DMS79 treated with DMSO at 0.1 percent for 48 hours (cell line): ENCODE measurements around the gene SMAD2.
"Not testable (repeated sequence)": the region's sequence is repeated elsewhere in the genome, so short reads cannot be mapped to it uniquely, and the experiment has no call there.

Experiments
- DNase-seq: peaks from one replicate; lab custom pipeline; 2025; lab: John Stamatoyannopoulos, UW

Gene SMAD2

DNA sequence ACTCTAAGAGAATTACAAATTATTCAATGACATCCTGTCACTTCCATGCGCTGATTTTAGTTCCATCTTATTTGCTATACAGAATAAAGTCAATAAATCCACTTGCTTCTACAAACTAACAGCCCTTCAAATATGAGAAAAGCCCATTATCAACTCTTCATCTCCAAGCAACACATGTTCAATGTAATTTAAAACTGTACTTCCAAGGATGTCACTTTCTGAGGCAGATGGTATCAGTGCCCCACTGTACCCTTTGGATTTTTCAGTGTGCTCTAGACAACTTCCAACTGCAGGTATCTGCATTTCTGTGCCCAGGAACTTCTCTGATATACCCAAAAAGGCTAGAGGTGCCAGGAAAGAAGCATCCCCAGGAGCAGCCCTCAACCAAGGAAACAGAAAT, 87.6 kb downstream of the SMAD2 start:
- DNase-seq: no peak

DNA sequence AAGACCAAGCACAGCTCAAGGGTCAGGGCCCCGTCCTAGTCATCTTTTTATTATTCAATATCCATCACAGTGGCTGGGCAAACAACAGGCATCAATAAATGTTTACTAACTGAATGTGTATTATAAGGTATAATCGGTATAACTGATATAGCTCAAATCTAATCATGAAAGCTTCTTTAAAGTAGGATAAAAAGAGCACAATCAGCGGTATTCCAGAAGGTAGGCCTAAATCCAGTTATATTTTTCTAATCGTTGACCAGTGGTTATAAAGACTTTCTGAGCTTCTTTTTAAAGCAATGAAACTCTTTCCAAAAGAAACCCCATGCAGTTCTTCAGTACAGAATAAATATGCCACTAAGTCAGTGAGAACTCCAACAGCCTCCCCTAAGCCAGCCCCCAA, 92.1 kb downstream of the SMAD2 start:
- no peak for DNase-seq

DNA sequence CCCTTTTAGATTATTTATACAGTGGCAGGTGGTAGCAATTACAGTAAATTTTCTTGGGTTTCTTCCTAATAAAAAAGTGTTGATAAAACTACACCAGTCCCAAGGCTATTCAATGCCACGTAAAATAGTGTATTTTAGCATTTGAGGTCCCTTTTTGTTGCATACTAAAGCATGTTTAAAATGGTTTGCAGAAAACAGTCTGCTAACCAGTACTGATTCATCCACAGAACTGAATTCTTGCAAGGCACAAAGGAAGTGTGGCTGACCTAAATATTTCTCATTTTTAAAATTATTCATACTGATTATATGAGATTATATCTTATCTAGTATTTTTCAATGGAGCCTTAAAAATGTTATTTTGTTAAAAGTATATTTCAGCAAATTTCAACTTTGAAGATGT, 98.1 kb downstream of the SMAD2 start:
- no peak for DNase-seq

DNA sequence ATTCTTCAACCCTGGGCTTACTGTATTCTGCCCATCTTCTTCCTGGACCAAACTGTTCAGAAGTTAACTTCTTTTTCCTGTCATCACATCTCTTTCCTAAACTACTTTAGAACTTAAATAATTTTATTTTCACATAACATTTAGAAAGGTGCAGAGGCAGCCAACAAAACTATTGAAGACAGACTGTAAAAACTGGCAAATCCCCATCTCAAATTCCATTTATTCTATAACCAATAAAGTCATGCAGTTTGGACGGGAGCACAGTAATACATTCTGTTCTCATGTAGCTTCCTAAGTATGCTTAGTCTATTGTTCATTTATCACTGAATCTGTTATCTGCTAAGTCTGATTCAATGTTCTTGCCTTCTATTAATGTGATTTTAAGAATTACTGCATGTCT, 99.1 kb downstream of the SMAD2 start:
- DNase-seq: no peak

DNA sequence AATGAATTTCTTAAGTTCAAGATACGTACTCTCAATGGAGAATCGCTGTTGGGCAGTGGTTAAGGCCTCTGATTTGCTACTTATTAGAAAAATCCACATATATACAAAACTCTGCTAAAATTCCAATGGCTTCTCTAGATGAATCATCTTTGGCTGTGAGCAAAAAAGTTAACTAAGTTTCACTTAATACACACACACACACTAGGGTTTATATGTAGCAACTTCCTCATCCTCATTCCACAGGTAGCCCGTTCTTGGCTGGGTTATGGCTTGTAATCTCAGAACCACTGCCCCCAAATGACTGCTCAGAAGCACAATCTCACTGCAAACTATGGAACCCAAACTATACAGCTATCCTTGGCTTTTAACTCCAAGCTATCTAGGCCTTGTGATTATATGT, 99.7 kb downstream of the SMAD2 start:
- DNase-seq: no peak

DNA sequence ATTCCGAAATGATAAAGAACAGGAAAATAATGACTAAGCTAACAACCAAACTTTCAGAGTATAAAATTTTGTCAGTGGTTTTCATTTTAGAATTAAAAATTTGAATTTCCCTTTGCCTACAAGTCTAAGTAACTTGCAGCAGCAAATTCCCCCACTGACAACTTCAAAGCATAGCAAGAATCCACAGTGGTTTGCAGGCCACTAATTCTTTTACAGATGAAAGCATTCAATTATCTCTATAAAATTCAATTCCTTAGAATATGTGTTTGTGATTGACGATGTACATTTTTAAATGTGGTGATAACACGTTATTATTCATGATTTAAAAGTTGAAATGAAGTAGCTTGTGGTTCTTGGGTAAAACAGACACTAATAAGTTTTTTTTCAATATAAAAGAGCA, 100.6 kb downstream of the SMAD2 start:
- DNase-seq: no peak

DNA sequence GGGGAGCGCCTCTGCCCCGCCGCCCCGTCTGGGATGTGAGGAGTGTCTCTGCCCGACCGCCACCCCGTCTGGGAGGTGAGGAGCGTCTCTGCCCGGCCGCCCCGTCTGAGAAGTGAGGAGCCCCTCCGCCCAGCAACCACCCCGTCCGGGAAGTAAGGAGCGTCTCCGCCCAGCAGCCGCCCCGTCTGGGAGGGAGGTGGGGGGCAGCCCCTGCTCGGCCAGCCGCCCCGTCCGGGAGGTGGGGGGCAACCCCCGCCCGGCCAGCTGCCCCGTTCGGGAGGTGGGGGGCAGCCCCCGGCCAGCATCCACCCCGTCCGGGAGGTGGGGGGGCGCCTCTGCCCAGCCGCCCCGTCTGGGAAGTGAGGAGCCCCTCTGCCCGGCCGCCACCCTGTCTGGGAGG, 102.4 kb downstream of the SMAD2 start:
- not testable (repeated sequence) for DNase-seq

DNA sequence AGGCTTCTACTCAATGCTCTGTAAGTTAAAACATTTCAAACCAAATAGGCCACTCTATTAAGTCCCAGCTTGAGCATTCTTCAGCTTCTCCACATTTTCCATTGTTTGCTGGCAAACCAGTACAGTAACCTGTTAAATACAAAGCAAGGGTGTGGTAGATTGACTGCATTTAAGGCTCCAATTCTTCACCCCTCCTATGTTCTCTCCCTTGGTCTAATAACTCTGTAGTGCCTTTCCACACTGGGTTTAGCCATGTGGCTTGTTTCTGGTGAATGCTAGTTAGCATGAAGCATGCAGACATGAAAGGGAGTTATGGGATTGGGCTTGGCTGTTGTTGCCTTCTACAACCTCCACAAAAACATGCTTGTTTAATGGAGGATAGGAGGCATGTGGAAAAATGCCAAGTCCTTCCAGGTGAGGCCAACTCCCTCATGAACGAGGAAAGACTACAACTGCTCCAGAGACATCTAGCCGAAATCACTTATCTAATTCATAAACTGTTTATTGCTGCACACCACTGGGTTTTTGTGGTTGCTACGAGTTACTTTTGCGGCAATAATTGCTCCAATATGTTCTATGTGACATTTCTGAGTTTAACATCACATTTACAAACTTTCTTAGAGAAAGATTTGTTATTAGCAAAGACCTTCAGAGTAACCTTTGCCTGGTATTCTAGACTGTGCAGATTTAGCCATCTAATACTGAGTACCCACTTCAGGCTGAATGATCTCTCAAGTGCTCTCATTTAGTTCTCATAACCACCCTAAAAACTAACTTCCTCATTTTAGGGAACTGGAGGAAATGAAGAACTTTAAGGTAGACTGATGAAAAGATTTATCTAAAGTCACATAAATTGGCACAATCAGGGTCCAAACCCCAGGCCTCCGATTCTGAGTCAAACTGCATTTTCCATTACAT, 104.0 kb downstream of the SMAD2 start:
- peak; percentile 93 for DNase-seq

DNA sequence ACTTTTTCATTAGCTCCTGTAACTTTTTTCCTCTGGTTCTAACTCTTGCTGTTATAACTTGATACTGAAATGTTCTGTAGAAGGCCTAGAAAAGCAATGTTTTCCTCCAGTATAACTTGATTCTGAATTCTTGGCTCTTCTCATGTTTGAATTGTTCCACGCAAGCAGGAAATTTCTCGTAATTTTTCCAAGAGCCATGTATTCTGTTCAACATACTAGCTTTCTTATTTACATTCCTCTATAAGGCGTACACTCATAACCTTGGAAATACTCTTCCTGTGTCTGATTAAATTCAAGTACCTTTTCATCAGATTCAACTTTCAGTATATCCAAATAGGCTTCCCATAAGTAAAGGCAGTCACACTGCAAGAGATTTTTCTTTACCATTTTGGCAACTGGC, 109.1 kb downstream of the SMAD2 start:
- no peak for DNase-seq

DNA sequence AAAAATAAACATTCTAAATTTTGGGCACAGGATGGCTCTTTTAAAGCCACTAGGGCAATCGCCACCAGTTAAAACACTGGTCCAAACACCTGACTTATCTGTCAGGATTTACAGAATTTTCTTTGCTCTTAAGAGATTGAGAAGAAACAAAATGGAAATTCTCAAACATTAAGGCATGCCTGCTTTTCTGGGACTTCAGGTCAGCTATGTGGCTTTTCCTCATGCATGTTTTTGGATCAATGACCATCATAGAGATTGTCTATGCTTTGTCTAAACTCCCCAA, 112.7 kb downstream of the SMAD2 start:
- DNase-seq: no peak

DNA sequence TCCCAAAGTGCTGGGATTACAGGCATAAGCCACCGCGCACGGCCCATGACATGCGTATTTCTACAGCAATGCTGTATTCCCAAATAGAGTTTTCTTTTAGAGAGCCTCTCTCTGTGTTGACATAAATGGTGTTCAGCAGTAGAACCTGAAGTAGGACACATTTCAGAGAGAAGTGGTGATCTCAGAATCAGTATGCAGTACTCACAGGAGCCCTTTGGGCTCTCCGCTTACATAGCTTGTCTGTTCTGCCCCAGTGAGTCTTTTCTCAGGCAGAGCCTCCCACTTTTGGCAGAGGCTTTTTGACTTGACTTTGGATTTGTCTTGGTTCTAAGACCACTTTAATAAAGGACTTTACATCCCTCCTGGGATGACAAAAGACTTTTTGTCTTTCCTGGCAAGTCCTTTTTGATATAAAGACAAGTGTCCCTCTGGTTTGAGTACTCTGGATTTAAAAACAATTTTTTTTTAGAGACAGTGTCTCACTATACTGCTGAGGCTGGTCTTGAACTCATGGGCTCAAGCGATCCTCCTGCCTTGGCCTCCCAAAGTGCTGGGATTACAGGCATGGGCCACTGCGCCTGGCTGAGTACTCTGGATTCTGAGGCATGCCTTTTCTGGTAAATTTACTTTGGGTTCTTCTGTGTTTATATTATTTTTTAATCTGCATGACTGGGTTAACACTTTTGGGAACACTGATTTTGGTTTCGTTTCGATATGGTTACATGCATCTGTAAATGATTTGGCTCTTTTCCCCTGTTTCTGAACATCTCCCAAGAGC, 113.3 kb downstream of the SMAD2 start:
- DNase-seq: no peak

DNA sequence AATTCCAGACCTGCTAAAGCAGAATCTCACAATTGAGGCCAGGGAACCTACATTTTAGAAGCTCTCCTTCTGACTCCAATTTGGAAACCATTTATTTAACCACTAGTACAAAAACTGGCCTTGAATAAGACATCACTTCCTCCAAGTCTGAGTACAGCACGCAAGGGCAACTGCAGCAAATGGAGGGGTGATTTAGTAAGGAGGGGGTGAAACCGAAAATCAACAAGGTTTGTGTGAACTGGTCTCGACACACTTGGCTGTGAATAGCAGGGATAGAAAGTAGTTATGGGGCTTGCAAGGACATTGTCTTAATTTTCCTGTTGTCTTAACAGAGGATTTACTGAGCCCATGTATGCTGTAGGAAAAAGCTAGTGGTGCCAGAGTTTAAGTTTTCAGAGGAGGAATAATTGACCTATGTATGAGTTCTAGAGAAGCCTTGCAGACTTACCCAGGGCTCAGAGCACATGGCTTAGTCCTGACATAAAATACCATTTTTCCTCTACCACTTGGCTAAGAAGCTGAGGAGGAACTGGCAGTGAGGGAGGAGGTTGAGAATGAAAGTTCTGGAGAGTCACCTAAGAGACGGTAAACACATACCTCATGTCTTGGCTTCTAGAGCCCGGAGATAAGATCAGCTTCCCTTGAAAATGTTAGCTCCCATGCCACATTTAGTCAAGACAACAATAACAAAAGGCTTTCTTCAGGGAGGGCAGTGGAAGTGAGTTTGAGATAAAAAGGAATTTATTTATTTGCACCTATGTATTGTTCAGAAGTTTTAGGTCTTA, 114.8 kb downstream of the SMAD2 start:
- DNase-seq: no peak

DNA sequence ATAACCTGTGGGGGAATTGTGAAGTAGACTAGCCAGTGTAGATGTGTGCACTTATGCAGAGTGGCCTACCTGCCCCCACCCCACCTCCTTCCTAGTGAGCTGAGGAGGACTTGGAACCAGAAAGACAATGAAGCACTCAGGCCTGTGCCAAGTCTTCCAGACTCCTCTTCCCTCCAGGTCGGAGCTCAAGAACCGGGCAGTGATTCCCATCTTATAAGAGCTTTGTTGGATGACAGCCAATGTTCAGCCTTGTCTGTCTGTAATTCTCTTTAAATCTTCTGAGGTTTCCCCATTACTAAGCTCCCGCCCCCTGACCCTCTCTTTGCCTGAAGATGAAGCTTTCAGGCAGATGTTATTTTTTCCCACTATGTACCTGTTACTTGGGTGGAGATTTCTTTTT, 121.0 kb downstream of the SMAD2 start:
- peak; percentile 83 for DNase-seq

DNA sequence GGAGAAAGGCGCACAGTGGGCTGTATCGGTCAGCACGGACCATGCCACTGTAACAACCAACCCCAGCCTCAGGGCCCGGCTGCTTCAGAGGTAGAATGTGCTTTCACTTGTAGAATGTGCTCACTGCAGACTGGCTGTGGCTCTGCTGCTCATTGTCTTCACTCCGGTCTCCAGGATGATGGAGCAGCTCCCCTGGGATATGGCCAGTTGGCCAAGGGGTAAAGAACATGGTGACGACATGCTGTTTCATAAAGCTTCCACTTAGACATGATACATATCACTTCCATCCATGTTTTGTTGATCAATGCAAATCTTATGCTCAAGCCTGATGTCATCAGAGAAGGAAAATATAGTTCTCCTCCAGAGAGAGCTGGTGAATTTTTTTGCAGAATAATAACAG, 127.7 kb downstream of the SMAD2 start:
- DNase-seq: no peak

DNA sequence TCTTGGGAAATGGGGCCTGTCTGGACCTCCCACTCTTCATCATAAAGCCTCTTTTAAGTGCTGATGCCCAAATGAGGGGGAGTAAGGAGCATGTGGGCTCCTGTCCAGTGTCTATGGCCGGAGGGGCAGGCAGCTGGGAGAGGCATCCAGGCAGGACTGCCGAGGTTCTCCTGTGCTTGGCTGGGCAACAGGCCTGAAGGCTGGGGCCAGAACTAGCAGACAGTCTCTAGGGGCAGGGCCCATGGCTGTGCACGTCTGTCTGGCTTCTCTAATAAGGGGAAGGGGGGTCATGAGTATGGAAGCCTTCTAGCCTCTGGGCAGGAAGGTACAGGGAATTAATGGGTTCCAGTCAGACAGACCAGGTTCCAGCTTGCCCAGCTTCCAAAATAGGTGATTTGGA, 128.6 kb downstream of the SMAD2 start:
- DNase-seq: no peak

DNA sequence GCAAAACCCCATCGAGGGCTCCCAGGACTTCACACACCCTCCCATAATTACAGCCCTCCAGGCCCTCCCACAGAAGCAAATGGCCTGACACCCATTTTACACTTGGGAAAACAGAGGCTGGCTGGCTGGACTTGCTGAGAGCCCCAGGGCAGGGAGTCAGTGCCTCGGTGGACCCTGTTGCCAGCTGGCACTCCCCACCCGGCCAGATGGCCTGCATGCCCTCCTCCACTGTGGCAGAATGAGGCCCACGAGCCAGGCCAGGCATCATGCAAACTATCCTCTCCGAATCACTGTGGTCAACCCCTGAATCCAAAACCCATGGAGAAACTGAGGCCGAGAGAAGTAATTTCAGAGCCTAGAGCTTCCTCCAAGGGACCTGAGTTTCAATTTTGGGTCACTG, 129.7 kb downstream of the SMAD2 start:
- DNase-seq: no peak

DNA sequence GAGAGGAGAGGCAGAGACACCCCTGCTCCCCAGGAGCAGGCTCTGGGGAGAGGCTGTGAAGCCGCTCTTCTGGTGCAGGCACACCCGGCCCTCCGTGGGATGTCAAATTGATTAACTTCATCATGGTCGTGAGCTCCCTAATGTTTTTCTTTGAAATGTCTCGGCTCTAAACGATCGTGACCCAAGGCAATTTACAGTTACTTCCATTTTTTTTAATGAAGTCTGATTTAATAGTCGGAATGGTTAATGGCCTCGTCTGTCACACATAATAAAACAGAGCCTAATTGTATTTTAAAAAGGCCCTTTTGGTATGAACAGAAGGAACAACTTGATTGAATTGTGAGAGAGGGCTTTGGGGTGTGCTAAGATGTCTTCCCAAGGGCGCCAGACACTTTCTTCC, 130.2 kb downstream of the SMAD2 start:
- no peak for DNase-seq

DNA sequence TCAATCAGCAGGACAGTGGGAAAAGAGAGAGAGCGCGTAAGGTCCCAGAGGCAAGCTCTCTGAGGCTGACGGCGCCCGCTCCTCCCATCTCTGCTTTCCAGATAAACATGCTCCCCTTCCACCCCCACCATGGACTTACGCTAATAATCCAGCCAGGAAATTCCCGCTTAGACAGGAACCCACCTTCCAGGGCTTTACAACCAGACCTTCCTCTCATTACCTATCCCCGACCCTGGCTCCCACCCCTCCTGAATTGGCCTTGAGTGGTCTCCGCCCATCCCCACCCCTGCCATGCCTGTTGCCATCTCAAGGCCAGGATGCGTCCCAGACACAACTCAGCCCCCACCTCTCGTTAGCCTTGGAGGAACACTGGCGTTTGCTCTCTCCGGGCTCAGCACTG, 131.1 kb downstream of the SMAD2 start:
- no peak for DNase-seq

DNA sequence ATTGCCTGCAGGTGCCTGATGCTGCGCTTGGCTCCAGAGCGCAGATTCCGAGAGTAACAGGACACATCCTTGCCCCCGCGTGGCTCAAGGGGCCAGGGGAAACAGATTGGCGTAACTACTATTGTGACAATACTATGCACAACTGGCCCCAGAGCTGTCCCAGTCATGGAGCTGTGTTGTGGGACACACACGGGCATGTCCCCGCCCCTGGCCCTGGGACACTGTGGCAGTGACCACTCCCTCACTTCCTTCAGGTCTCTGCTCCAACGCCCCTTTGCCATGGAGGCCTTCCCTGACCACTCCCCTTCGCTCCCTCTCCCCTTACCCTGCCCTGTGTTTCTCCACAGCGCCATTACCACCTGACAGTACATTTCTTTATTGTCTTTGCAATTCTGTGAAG, 132.1 kb downstream of the SMAD2 start:
- DNase-seq: no peak

DNA sequence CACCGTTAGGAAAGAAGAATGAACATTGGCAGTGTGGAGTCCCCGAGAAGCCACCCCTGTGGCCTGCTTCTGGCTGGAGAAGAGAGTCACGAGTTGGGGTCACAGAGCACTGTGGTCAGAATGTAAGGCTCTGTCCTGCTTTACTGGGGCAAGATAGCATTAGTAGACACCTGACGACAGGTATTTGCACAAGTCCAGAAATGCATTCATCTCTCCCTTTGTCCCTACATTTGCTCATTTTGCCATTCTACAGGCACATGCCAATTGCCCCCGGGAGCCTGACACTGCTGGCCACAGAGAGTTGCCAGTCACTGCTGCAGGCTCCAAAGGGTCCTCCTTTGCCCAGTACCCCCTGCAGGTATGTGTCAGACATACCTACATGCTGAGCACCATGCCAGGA, 133.3 kb downstream of the SMAD2 start:
- DNase-seq: no peak

DNA sequence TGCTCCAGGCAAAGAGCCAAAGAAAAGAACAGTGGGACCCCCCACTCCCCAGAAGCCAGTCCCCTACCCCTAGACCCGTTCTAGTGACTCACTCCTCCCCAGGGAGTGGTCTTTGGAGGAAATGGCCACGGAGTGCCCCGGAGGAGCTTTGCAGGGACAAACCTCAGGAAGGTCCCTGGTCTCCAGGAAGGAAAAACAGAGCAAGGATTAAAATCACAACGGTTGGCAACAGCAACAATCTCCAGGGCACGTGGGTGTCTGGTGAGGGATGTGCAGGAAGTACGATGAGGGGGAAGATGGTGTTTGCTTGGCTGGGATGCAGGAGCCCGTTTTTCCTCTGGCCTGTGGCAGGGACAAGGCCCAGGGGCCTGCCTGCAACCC, 135.0 kb downstream of the SMAD2 start:
- DNase-seq: peak; percentile 61

DNA sequence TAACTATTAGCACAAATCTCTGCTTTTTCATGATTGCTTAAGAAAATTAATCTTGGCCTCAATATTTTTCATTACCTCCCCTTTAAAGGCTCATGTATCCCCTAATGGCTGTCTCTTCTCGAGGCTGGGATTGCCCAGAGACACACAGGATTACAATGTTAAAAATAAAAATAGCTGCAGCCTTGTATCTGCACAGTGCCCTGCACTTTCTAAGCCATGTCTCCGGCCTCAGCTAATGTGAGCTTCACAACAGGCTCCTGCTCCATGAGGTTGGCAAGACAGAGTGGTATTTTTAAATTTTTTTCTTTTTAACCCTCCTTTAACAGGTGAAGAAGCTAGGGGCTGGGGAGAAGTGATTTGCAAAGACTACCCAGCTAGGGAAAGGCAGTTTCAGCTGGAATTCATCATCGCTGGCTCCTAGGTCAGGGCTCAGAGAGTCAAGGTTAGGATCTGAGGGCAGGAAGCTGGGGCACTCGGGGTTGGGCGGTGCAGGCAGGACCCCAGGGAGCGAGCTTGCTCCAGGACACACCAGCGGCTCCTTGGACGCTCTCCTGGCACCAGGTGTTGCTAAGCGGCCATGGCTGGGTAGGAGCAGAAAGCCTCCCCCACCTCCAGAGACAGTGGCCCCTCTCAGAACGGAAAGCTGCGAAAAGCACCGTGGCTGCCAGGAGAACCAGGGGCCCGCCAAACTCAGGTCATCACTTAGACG, 135.6 kb downstream of the SMAD2 start:
- DNase-seq: peak; percentile 61
